ENCODE measurements around the gene ADNP. TPM values are rescaled to one million over a fixed set of nuclear protein-coding genes. Genes with fewer than 3 reads are reported as not detected.

ADNP gene
- total RNA-seq, 1 experiment from 2014 or later: 143 TPM

DNA sequence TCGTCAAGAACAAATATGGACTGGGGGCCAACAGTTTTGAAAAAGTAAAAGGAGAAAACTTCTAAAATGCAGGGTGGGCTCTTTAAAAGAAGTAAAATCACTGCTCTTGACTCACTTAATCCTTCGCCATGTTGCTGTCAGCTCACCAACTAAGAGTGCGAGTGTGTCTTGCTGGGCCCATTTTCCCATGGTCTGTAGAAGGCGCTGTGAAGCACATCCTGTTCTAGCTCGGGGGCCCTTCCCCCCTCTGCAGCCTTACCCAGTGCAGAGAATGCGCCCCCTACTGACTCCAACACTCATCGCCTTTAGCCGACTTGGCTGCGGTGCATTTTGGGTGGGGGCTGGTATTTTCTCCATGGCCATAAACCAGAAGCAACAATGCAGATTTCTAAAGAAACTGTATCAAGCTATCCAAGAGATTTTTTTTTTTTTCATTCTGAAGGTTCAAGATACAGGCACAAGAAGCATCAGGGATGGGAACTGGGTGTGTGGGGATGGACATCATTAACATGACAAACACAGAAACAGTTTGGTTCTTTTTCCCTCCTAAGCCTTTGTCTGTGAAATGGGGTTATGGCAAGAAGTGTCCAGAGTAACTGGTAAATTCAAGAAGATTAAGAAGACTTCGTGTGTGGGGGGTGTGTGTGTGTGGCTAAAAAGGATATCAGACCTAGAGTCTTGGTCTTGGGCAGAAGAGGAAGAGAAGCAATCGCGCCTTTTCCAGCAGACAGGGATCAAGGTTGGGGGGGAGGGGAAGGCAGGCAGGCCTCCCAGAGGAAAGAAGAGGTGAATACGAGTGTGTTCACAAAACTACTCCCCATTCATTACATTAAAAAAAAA is 1.7 kb downstream of the ADNP start:
- Histone ChIP-seq H3K18ac (ENCODE audit: insufficient read length, low read depth, low read length) (peak overlapping the region; percentile 69), H3K4ac (ENCODE audit: low read depth, low read length) (peak overlapping the region; percentile 33; the same call in 1 of the 2 replicates), H3K79me1 (ENCODE audit: insufficient read depth, low read depth, low read length, poor library complexity, severe bottlenecking) (no peaks in the 10 kb centered on the region), H2BK20ac (ENCODE audit: low read depth, low read length, poor library complexity, severe bottlenecking) (no peak overlapping the region), H3K4me2 (ENCODE audit: insufficient read depth, insufficient read length, low read length) (peak overlapping the region; percentile 93), H2AK5ac (ENCODE audit: insufficient read length, low read length) (peak overlapping the region; percentile 83), H3K9me3 (ENCODE audit: control insufficient read depth, low read depth, low read length) (no peaks in the 10 kb centered on the region), H3K14ac (ENCODE audit: insufficient read depth, low read length) (peak overlapping the region; percentile 92; the same call in 1 of the 2 replicates), H3K23ac (ENCODE audit: insufficient read length, low read depth, low read length) (no peak overlapping the region), H3T11ph (ENCODE audit: low read length) (no peak overlapping the region), H2BK5ac (ENCODE audit: insufficient read length, low read length) (peak overlapping the region; percentile 47), H2AFZ (ENCODE audit: low read length) (no peak overlapping the region), H2BK12ac (ENCODE audit: insufficient read length, low read depth, low read length) (no peak overlapping the region), H3K4me1 (ENCODE audit: insufficient read depth, low read length) (peaks cover 6% of the 10 kb centered on the region), H3K56ac (ENCODE audit: insufficient read length, low read depth, low read length) (peak overlapping the region; percentile 66), H2BK120ac (ENCODE audit: low read depth, low read length, poor library complexity, severe bottlenecking) (peak overlapping the region; percentile 95), H3K9ac (ENCODE audit: extremely low read depth, insufficient read length, low read length) (peak overlapping the region; percentile 100), H4K91ac (ENCODE audit: insufficient read length, low read depth, low read length) (no peak overlapping the region), H4K8ac (replicated peaks; ENCODE audit: insufficient read length, low read depth, low read length) (no peak overlapping the region), H3K27ac (ENCODE audit: insufficient read length, low read depth, low read length) (peak overlapping the region; percentile 68), H3K23me2 (ENCODE audit: insufficient read length, low read depth, low read length, poor library complexity, severe bottlenecking) (peaks cover 14% of the 10 kb centered on the region), H4K5ac (ENCODE audit: insufficient read length, low read depth, low read length) (peak overlapping the region; percentile 89), H3K27me3 (ENCODE audit: insufficient read depth, low read length) (no peaks in the 10 kb centered on the region), H2BK15ac (ENCODE audit: low read depth, low read length) (no peak overlapping the region), H3K79me2 (ENCODE audit: insufficient read depth, low read length) (peaks cover 45% of the 10 kb centered on the region), H4K20me1 (ENCODE audit: control insufficient read depth, insufficient read depth, insufficient read length) (no peaks in the 10 kb centered on the region)
- Mint-ChIP-seq H3K36me3 (ENCODE audit: insufficient read depth in 1 of 3, low read depth in 3 of 3) (peaks cover 35 to 80% (median 66%) of the 10 kb centered on the region in 3 experiments), H3K27me3 (ENCODE audit: low read depth) (no peaks in the 10 kb centered on the region), H3K4me3 (peak overlapping the region; percentile 92 to 95), H3K4me1 (peaks cover 43 to 52% of the 10 kb centered on the region in 2 experiments), H3K27ac (peak overlapping the region; percentile 99), H3K9me3 (peaks cover 0 to 7% of the 10 kb centered on the region in 2 experiments; a peak in 2 of 5 replicates)
- TF ChIP-seq, protein P1, sequence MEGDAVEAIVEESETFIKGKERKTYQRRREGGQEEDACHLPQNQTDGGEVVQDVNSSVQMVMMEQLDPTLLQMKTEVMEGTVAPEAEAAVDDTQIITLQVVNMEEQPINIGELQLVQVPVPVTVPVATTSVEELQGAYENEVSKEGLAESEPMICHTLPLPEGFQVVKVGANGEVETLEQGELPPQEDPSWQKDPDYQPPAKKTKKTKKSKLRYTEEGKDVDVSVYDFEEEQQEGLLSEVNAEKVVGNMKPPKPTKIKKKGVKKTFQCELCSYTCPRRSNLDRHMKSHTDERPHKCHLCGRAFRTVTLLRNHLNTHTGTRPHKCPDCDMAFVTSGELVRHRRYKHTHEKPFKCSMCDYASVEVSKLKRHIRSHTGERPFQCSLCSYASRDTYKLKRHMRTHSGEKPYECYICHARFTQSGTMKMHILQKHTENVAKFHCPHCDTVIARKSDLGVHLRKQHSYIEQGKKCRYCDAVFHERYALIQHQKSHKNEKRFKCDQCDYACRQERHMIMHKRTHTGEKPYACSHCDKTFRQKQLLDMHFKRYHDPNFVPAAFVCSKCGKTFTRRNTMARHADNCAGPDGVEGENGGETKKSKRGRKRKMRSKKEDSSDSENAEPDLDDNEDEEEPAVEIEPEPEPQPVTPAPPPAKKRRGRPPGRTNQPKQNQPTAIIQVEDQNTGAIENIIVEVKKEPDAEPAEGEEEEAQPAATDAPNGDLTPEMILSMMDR (conservative IDR thresholded peaks at IDR 0.05): peak; percentile 98
- no CpG with 5 or more reads among the region's 13 CpGs for WGBS (ENCODE audit: extremely low coverage, insufficient read length, low lambda C conversion rate)
- peak; percentile 96 for DNase-seq
